ENCODE measurements around the gene CADPS2.

- TF ChIP-seq CTCF (IDR thresholded peaks at IDR 0.05; ENCODE audit: control extremely low read depth in 1 of 3, insufficient read depth in 1 of 3, low read depth in 1 of 3, low read length in 3 of 3) (no peak), SIX5 (IDR thresholded peaks at IDR 0.05; ENCODE audit: low read depth, low read length) (no peak), USF2 (IDR thresholded peaks at IDR 0.05; ENCODE audit: low read length) (no peak), ATF3 (IDR thresholded peaks at IDR 0.05; ENCODE audit: insufficient read depth, low read depth, low read length) (no peak)
Measured at GRCh38 chr7:122552769-122553168, 333.5 kb downstream of the CADPS2 start.

Data from H1 (cell line).